Adrenal gland (tissue), 12 donors: ENCODE data around the gene ITPKB. TPM values are rescaled to one million over a fixed set of nuclear protein-coding genes. Genes with fewer than 3 reads are reported as not detected.

ENCODE experiments used
- DNase-seq, 7 donors: peaks; one replicate each; pipeline ENCODE4 v3.0.0-alpha.2; 2019 to 2020
- H3K27ac ChIP-seq, 5 donors: fragments of 200-600 bp; sonication (generic) in 4 of 5; 1 replicate in 3 of 5; 2 replicates in 2 of 5; pipeline versions ENCODE4 v1.5.1 to v1.8.0; 2016 to 2020; ENCODE audit warnings: mild to moderate bottlenecking in 1 of 5
- H3K27me3 ChIP-seq: fragments of 200-600 bp; 2 replicates; pipeline ENCODE4 v1.8.0; 2021
- H3K36me3 ChIP-seq, 2 donors: fragments of 200-600 bp; replicated peaks in 1 of 2; 1 replicate in 1 of 2; 2 replicates in 1 of 2; pipeline versions ENCODE4 v1.5.1 to v1.8.0; 2018 to 2022
- H3K4me1 ChIP-seq, 2 donors: fragments of 200-600 bp; replicated peaks in 1 of 2; 1 replicate in 1 of 2; 2 replicates in 1 of 2; pipeline versions ENCODE4 v1.5.1 to v1.8.0; 2018 to 2021
- H3K4me3 ChIP-seq, 4 donors: fragments of 200-600 bp; sonication (generic) in 3 of 4; one replicate each; pipeline ENCODE4 v1.5.1; 2016 to 2018
- H3K9me3 ChIP-seq, 3 donors: fragments of 200-600 bp; sonication (generic) in 1 of 3; replicated peaks in 1 of 3; 1 replicate in 2 of 3; 2 replicates in 1 of 3; pipeline versions ENCODE4 v1.5.1 to v1.8.0; 2016 to 2021
- CTCF ChIP-seq, 6 experiments: fragments of 450-650 bp in 4 of 6; fragments of 200-600 bp in 2 of 6; sonication (generic) in 1 of 6; IDR thresholded peaks; 1 replicate in 5 of 6; 2 replicates in 1 of 6; pipeline versions ENCODE4 v1.5.1 to v1.8.0; 2016 to 2021; ENCODE audit warnings: antibody characterized with exemption in 6 of 6, mild to moderate bottlenecking in 2 of 6, moderate library complexity in 1 of 6
- POLR2A ChIP-seq, 2 donors: fragments of 450-650 bp; IDR thresholded peaks; one replicate each; pipeline ENCODE4 v1.6.1; 2017; ENCODE audit warnings: antibody characterized with exemption in 2 of 2, mild to moderate bottlenecking in 2 of 2, moderate library complexity in 1 of 2
- WGBS, 4 donors: extraction: QIAGEN DNeasy Blood & Tissue Kit in 2 of 4; methylation state at CpG; one replicate each; pipeline versions ENCODE4 v1.1.5 to v1.1.7; 2013 to 2017; 5-methylcytosine and 5-hydroxymethylcytosine counted together
- intact Hi-C, 2 donors: fragments of 100-400 bp; cut with DNase I; formaldehyde crosslinking; loops; one replicate each; pipeline versions ENCODE4 v1.14.1 to v1.15.0; 2022 to 2023
- polyA plus RNA-seq, 3 donors: library from polyadenylated mRNA; stranded (reverse); fragments of 200-250 nt in 2 of 3; fragments of 350-450 nt in 1 of 3; fragmentation: Illumina TruSeq in 1 of 3; extraction: RNeasy Lipid Tissue Mini Kit (QIAGEN cat#74804) in 1 of 3; gene quantifications; one replicate each; pipeline ENCODE4 v1.2.3, GENCODE V29; 2013 to 2014
- total RNA-seq, 9 donors: library from RNA; depleted of rRNA in 4 of 9; stranded (reverse); fragments of >200 nt in 4 of 9; fragments of 120-200 nt in 1 of 9; fragmentation: NEBNext Ultra II Directional in 1 of 9; extraction: Animal tissue kit (Norgen Biotek cat#: 25700) in 1 of 9; gene quantifications; one replicate each; pipeline versions ENCODE4 v1.1.0 to v1.2.4, GENCODE V29; 2013 to 2023
- donor health status: healthy with polysubstance abuse.
- donor health status: Bipolar disorder and iron deficiency.
- donor health status: DM: yes; HTN: yes; CAD: no.
- donor health status: DM: no; HTN: no; CAD: no.
- donor health status: DM: no; HTN: no; CAD: no.
- donor health status: DM: yes; HTN: yes; CAD: no.

Gene ITPKB
- total and polyA plus RNA-seq, 12 donors: 2.3 to 22.7 (median 13.0) TPM

DNA sequence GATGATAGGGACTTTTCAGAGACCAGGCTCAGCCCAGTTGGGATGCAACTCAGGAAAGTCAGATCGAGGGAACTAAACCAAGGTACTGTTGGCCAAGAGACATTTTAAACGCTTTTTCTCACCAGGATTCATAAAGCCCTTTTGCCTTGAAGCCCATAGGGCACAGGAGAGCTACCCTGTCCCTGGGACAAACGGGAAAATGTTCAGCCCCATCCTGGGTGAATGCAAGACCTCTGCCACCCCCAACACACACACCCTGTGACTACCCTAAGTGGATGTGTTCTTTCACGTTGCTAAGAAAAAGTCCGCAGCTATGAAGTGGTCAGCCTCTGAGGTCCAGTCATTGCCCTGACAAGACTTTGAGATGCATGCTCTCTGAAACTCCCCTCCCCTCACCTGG lies 58.4 kb downstream of the ITPKB start:
- H3K4me1 ChIP-seq: peaks cover 30 to 53% of the 10 kb centered on the region in 2 donors
- WGBS, 4 donors: 62 to 69% (median 67%) methylated on average over 5 of the region's 5 CpGs

DNA sequence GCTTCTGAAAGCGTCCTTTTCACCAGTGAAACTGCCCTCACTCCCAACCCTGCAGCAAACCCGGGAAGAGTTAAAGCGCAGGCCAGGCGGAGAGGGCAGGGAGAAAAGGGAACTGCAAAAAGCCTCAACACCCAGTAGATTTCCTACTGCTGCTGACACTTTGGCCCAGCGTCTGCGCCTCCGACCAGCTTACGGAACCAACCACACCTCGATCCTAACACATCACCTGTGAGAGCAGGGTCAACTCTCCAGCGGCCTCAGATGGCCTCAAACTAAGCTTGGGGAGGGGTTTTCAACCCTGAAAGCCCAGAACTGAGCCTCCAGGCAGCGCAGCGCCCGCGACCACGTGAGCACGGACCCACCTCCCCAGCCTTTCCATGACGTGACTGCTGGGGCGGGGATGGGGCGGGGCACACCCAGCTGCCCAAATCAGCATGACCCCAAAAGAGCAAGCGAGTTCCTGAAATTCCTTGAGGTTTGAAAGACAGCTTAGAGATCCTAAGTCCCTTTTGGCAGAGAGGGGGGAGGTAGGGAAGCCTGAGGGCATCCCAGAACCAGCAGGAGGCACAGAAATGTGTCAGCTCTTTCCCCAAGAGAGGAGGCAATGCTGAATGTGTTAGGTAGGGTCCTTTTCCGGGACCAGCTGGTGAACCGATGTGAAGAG lies 59.1 kb downstream of the ITPKB start:
- no peaks in the 10 kb centered on the region for H3K36me3 ChIP-seq
- TF ChIP-seq POLR2A (IDR thresholded peaks at IDR 0.05) (peak in 1 of 2 donors; percentile 73), CTCF (IDR thresholded peaks at IDR 0.05) (peak in 1 of 6 experiments; percentile 10)
- peak; percentile 88 to 95 (median 91) for DNase-seq
- peaks cover 32 to 59% of the 10 kb centered on the region in 2 donors for H3K4me1 ChIP-seq
- H3K9me3 ChIP-seq: no peaks in the 10 kb centered on the region
- intact Hi-C loops: no loop called here
- peak overlapping the region; percentile 76 to 96 (median 94) for H3K27ac ChIP-seq
- no peaks in the 10 kb centered on the region for H3K27me3 ChIP-seq
- peak overlapping the region in 3 of 4 donors; percentile 39 to 53 (median 44) for H3K4me3 ChIP-seq
- WGBS, 4 donors: 1 to 6% (median 3%) methylated on average over 9 to 22 of the region's 22 CpGs

More for the DNA sequence above, 58.4 kb downstream of the ITPKB start:
- Histone ChIP-seq H3K36me3 (no peaks in the 10 kb centered on the region), H3K4me3 (peak overlapping the region in 2 of 4 donors; percentile 39 to 53), H3K27me3 (no peaks in the 10 kb centered on the region), H3K27ac (peak overlapping the region in 4 of 5 donors; percentile 92 to 96 (median 94)), H3K9me3 (no peaks in the 10 kb centered on the region)
- intact Hi-C loops: no loop called here
- no peak for DNase-seq
- no peak for TF ChIP-seq POLR2A (IDR thresholded peaks at IDR 0.05)
- no peak for TF ChIP-seq CTCF (IDR thresholded peaks at IDR 0.05)

- WGBS, 4 donors: 48 to 59% (median 52%) methylated on average over 2 of the region's 2 CpGs
- intact Hi-C loops: no loop called here
- TF ChIP-seq POLR2A (IDR thresholded peaks at IDR 0.05): no peak
- no peak for TF ChIP-seq CTCF (IDR thresholded peaks at IDR 0.05)
- no peaks in the 10 kb centered on the region for H3K36me3 ChIP-seq
- H3K4me1 ChIP-seq: peaks cover 32 to 63% of the 10 kb centered on the region in 2 donors
- peak overlapping the region; percentile 76 to 96 (median 94) for H3K27ac ChIP-seq
- no peaks in the 10 kb centered on the region for H3K27me3 ChIP-seq
- no peaks in the 10 kb centered on the region for H3K9me3 ChIP-seq
- no peak for DNase-seq
- H3K4me3 ChIP-seq: no peak overlapping the region
Observed at GRCh38 chr1:226679262-226679661, 59.8 kb downstream of the ITPKB start.

DNA sequence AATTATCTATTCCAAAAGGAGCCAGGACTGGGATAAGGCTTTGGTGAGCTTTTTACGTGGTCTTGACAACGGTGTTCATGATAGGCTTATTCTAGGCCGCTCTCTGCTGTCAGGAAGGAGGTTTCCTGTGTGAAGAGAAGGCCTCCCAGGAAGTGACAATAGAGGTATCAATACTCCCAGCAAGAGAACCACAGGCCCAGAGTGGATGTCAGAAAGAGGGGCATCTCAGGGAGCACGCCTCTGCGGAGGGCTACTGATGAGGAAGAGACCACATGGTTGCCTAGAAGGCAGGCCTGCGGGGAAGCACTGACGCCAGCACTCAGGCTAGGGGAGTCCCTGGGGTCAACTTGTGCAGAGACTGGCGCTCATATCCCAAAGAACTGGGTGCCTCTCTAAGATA lies 60.4 kb downstream of the ITPKB start:
- intact Hi-C loops: no loop called here
- Histone ChIP-seq H3K36me3 (no peaks in the 10 kb centered on the region), H3K4me3 (no peak overlapping the region), H3K4me1 (peaks cover 32 to 63% of the 10 kb centered on the region in 2 donors), H3K9me3 (no peaks in the 10 kb centered on the region), H3K27me3 (no peaks in the 10 kb centered on the region), H3K27ac (peak overlapping the region in 4 of 5 donors; percentile 76 to 96 (median 94))
- 86 to 96% (median 91%) methylated on average over 8 of the region's 8 CpGs for WGBS, 4 donors
- DNase-seq: no peak
- TF ChIP-seq POLR2A (IDR thresholded peaks at IDR 0.05) (no peak), CTCF (IDR thresholded peaks at IDR 0.05) (no peak)
